ENCODE measurements around the gene NAALADL2. TPM values are rescaled to one million over a fixed set of nuclear protein-coding genes. Genes with fewer than 3 reads are reported as not detected.

Gene NAALADL2
- total and polyA plus RNA-seq, 2 of the 4 experiments (the other 2 are of a cell fraction), result 3.8 to 19.2 TPM

DNA sequence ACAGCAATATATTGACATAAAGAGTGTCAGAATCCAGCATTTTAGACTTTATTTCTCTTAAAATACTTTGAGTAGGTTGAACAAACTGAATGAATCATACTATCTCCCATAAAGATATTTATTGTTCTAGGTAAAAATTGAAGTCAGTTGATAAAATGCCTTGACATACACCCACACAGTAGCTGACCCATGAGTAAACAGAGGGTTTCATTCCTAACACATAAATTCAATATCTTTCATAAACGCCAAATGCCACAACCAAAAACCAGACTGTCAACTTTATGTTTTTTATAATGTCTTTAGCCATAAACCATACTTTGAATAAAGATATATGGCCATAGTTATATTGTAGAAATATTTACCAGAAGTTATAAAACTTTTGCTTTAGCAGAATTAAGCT is 742.4 kb downstream of the NAALADL2 start:
- peak; percentile 44 for DNase-seq
- Histone ChIP-seq H3K4me3 (ENCODE audit: insufficient read depth, low read depth, low read length) (no peak overlapping the region), H2BK15ac (ENCODE audit: low read depth, low read length) (no peak overlapping the region), H4K5ac (ENCODE audit: low read depth, low read length) (no peak overlapping the region), H3K18ac (ENCODE audit: low read depth, low read length) (no peak overlapping the region), H4K91ac (ENCODE audit: insufficient read depth, low read depth, low read length) (no peak overlapping the region), H3K27me3 (ENCODE audit: control insufficient read depth, insufficient read depth, low read length) (no peaks in the 10 kb centered on the region), H2BK20ac (ENCODE audit: low read depth, low read length) (no peak overlapping the region), H3K9me3 (ENCODE audit: control insufficient read depth, insufficient read depth, low read length) (no peaks in the 10 kb centered on the region), H3K14ac (replicated peaks; ENCODE audit: low read depth, low read length) (no peak overlapping the region), H3K9ac (ENCODE audit: low read depth, low read length) (no peak overlapping the region), H3K4ac (ENCODE audit: low read depth, low read length) (no peak overlapping the region), H3K4me2 (ENCODE audit: low read depth, low read length) (no peak overlapping the region), H2AK5ac (ENCODE audit: low read depth, low read length) (no peak overlapping the region), H3K9me1 (ENCODE audit: insufficient read depth, low read length) (no peaks in the 10 kb centered on the region), H2AK9ac (replicated peaks; ENCODE audit: low read depth, low read length, poor library complexity) (no peak overlapping the region), H3K36me3 (ENCODE audit: control insufficient read depth, insufficient read depth, low read length) (no peaks in the 10 kb centered on the region), H2BK120ac (ENCODE audit: low read depth, low read length) (no peak overlapping the region), H3K56ac (ENCODE audit: extremely low read depth, insufficient read depth, low read length) (no peak overlapping the region), H2AFZ (replicated peaks; ENCODE audit: low read length, poor library complexity) (no peak overlapping the region), H3K27ac (ENCODE audit: insufficient read depth, low read length) (no peak overlapping the region), H2BK5ac (ENCODE audit: low read depth, low read length, poor library complexity, severe bottlenecking) (no peak overlapping the region), H4K20me1 (ENCODE audit: insufficient read depth, low read length) (no peaks in the 10 kb centered on the region), H4K8ac (ENCODE audit: low read depth in 2 of 2, low read length in 2 of 2) (no peak overlapping the region), H3K4me1 (ENCODE audit: control insufficient read depth, insufficient read depth, low read length) (no peaks in the 10 kb centered on the region), H3K79me1 (ENCODE audit: low read depth in 1 of 2, low read length in 2 of 2) (no peaks in the 10 kb centered on the region), H3K23ac (ENCODE audit: low read depth, low read length) (no peak overlapping the region)
- no peak for TF ChIP-seq CHD1 (IDR thresholded peaks at IDR 0.05; ENCODE audit: low read depth, low read length)
- TF ChIP-seq, protein P1, sequence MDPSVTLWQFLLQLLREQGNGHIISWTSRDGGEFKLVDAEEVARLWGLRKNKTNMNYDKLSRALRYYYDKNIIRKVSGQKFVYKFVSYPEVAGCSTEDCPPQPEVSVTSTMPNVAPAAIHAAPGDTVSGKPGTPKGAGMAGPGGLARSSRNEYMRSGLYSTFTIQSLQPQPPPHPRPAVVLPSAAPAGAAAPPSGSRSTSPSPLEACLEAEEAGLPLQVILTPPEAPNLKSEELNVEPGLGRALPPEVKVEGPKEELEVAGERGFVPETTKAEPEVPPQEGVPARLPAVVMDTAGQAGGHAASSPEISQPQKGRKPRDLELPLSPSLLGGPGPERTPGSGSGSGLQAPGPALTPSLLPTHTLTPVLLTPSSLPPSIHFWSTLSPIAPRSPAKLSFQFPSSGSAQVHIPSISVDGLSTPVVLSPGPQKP (IDR thresholded peaks at IDR 0.05; ENCODE audit: borderline replicate concordance, low read depth, low read length), result no peak
- TF ChIP-seq MAFK (IDR thresholded peaks at IDR 0.05; ENCODE audit: low read depth, low read length), result no peak
- no peak for TF ChIP-seq CEBPB (IDR thresholded peaks at IDR 0.05; ENCODE audit: low read depth, low read length)
- no peak for TF ChIP-seq POLR2A (IDR thresholded peaks at IDR 0.05; ENCODE audit: low read depth, low read length)
- TF ChIP-seq NFE2L2 (IDR thresholded peaks at IDR 0.05; ENCODE audit: low read depth, low read length), result no peak
- ChIA-PET CTCF (no interaction called here), POLR2A (ENCODE audit: unreplicated experiment) (no interaction called here)
- BruUV-seq (replicated peaks), result no TSS peak
- no peak for ATAC-seq (ENCODE audit: low read depth)
- dilution Hi-C loops (cut with HindIII; ENCODE audit: low sequenced_read_pairs, unreplicated experiment), result no loop called here
- in situ Hi-C loops (cut with MboI; ENCODE audit: low sequenced_read_pairs), result no loop called here
- intact Hi-C loops (cut with micrococcal nuclease), result no loop called here
- WGBS, 2 experiments (ENCODE audit: extremely low coverage in 2 of 2, insufficient read length in 1 of 2), result 100% methylated on average over 1 of the region's 1 CpG; no CpG with 5 or more reads in 1 of the 2 experiments

All from IMR-90 (cell line).